Lower leg skin (tissue), 3 donors: Measurements from ENCODE around the gene OSBPL2.
A peak's percentile ranks its signal among the peaks of the same experiment; 100 is the strongest.

Experiments
- POLR2A ChIP-seq, 2 donors: fragments of 450-650 bp; IDR thresholded peaks; one replicate each; pipeline ENCODE4 v1.6.1; 2016 to 2017; ENCODE audit warnings: antibody characterized with exemption in 2 of 2, mild to moderate bottlenecking in 1 of 2, moderate library complexity in 1 of 2
- TF ChIP-seq, protein P1 (sequence below), 3 donors: fragments of 450-650 bp; IDR thresholded peaks; one replicate each; pipeline ENCODE4 v1.5.1; 2016; ENCODE audit warnings: antibody characterized with exemption in 3 of 3, mild to moderate bottlenecking in 3 of 3, moderate library complexity in 2 of 3

DNA sequence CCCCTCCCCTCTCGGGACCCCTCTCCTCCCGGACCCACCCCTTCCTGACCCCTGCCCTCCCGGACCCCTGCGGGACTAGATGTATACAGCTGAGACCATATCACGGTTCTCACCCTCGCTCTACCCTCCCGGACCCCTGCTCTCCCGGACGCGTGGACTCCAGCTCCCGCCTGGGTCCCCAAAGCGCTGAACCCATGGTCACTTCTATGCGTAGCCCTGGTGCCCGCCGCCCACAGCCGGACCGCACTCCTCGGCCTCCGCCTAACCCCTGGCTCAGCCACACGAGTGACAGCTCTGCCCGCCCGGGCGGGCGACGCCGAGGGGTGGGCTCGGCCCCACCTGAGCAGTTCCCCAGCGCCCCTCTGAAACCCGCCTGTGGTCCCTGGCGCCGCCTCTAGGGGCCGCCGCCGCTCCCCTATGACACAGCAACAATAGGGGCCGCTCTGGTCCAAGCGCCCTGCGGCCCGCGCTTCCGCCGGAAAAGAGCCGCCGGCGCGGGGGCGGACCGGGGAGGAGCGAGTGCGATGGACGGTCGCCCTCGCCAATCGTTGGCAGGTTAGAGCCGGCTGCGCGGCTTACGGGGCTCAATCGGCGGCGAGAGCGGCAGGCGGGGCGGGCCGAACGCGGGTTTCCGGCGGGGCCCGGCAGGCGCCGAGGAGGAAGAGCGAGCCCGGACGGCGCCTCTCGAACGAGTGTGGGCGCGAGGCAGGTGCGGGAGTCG, 64.2 kb downstream of the OSBPL2 start, which contains the start of gene ADRM1:
- TF ChIP-seq, protein P1, sequence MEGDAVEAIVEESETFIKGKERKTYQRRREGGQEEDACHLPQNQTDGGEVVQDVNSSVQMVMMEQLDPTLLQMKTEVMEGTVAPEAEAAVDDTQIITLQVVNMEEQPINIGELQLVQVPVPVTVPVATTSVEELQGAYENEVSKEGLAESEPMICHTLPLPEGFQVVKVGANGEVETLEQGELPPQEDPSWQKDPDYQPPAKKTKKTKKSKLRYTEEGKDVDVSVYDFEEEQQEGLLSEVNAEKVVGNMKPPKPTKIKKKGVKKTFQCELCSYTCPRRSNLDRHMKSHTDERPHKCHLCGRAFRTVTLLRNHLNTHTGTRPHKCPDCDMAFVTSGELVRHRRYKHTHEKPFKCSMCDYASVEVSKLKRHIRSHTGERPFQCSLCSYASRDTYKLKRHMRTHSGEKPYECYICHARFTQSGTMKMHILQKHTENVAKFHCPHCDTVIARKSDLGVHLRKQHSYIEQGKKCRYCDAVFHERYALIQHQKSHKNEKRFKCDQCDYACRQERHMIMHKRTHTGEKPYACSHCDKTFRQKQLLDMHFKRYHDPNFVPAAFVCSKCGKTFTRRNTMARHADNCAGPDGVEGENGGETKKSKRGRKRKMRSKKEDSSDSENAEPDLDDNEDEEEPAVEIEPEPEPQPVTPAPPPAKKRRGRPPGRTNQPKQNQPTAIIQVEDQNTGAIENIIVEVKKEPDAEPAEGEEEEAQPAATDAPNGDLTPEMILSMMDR (IDR thresholded peaks at IDR 0.05): peak in 1 of 3 donors; percentile 96
- no peak for TF ChIP-seq POLR2A (IDR thresholded peaks at IDR 0.05)
